Hair follicular keratinocyte (primary cell): ENCODE results near the gene ADGRB2. TPM values are rescaled to one million over a fixed set of nuclear protein-coding genes. Genes with fewer than 3 reads are reported as not detected.

Experiments used
- total RNA-seq: library from RNA; depleted of rRNA; stranded (reverse); fragments of >200 nt; gene quantifications from 2 replicates; pipeline ENCODE4 v1.2.3, GENCODE V29; 2015

The ADGRB2 gene
- 0.19 and 0.39 TPM in 2 replicates for total RNA-seq

GRCh38 chr1:31764312-31765040, at the start of gene ADGRB2:
ADGRB2 (minus strand) TSS chr1:31764340; CDS start chr1:31757221, 7,119 bp downstream.

GRCh38 chr1:31703431-31704270, 60.5 kb downstream of the ADGRB2 start, which contains the start of gene COL16A1:
COL16A1 (minus strand) TSS chr1:31704017; CDS start chr1:31702193, 1,824 bp downstream.

Other genes with a start within 250 kb of the ADGRB2 start
- 389 and 539 TPM in 2 replicates for gene TINAGL1, start 187.8 kb downstream of the ADGRB2 start, total RNA-seq
- gene HCRTR1, start 146.7 kb downstream of the ADGRB2 start, total RNA-seq, result not detected in 2 replicates
- 82.5 and 89.6 TPM in 2 replicates for gene PEF1, start 119.5 kb downstream of the ADGRB2 start, total RNA-seq
- 99.4 and 140 TPM in 2 replicates for gene COL16A1, start 60.3 kb downstream of the ADGRB2 start, total RNA-seq
- gene SPOCD1, start 51.7 kb upstream of the ADGRB2 start, total RNA-seq, result 4.7 and 6.2 TPM in 2 replicates
- gene PTP4A2, start 174.0 kb upstream of the ADGRB2 start, total RNA-seq, result 145 and 188 TPM in 2 replicates
- gene KHDRBS1, start 249.5 kb upstream of the ADGRB2 start, total RNA-seq, result 70.8 and 87.9 TPM in 2 replicates